ENCODE results near the gene PPP2R1B.

The PPP2R1B gene

DNA sequence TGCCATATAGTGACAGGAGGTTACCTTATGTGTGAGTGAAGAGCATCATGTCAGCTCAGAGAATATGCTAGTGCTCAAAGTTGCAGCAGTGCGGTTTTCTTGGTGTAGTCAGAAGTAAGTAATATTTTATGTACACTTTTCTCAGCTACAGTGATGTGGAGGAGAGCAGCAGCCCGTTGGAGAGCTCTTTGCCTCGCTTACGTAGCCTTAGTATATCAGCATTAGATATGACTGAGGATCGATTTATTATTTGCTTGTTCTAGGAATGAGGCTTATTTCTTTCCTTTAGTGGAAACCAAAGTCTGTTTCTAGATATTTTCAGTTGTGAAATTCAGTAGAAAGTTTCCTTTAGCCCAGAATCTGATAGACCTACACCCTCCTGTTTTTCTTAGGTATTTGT, 63.6 kb downstream of the PPP2R1B start:
- H2AFZ ChIP-seq (ENCODE audit: low read depth, low read length) = no peak overlapping the region
- H3K4me1 ChIP-seq (ENCODE audit: insufficient read depth, low read length) = no peaks in the 10 kb centered on the region
- no peaks in the 10 kb centered on the region for H3K9me3 ChIP-seq (ENCODE audit: low read length)
- no peaks in the 10 kb centered on the region for H3K27me3 ChIP-seq (ENCODE audit: insufficient read depth, low read length)
- H3K36me3 ChIP-seq (ENCODE audit: insufficient read depth, low read length) = peaks cover 52% of the 10 kb centered on the region
- no peak overlapping the region for H3K4me3 ChIP-seq (ENCODE audit: low read length)

DNA sequence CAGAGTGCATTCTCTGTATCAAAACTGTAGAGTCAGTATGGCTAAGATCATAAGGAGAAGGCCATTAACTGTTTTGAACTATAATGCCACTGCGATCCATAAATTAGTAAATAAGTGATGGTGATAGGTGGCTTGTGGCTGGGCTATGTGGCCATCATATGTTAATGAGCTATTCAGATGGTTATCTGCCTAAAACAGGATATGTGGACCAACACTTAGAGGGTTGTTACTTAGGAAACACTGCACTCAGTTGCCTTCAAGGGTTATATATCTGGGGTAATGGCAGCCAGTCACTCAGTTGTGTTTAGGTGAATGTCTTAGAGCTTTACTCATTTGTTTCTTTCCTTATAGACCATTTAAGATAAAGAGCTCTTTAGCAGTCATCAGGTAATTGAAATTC, 66.0 kb downstream of the PPP2R1B start:
- H2AFZ ChIP-seq (ENCODE audit: low read depth, low read length) = no peak overlapping the region

DNA sequence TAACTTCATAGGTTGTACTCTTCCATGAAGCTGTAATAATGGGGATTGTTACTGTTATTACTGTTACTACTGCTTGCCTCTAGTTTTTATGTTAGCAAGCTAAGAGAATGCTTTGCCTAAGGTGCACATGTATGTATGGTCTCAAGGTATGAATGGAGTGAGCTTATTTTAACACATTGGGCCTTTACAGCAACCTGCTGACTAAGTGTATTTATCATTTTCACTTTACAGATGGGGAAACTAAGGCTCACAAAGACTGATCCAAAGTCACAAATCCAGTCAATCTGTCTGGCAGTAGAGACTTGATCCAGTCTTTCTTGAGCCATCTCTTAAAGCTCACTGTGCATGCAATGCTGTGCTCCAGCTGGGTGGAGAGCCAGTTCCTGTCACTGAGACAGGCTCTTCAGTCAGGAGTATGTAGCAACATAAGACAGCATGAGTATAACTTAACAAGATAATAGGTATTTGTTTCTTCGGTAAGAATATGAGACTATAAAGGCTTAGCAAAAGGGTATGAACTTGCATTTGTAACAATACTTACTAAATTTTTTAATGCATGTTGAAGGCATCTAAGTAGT, 66.5 kb downstream of the PPP2R1B start:
- peaks cover 25% of the 10 kb centered on the region for H3K4me1 ChIP-seq (ENCODE audit: insufficient read depth, low read length)
- no peaks in the 10 kb centered on the region for H3K9me3 ChIP-seq (ENCODE audit: low read length)
- no peaks in the 10 kb centered on the region for H3K27me3 ChIP-seq (ENCODE audit: insufficient read depth, low read length)
- peaks cover 34% of the 10 kb centered on the region for H3K36me3 ChIP-seq (ENCODE audit: insufficient read depth, low read length)
- H3K4me3 ChIP-seq (ENCODE audit: low read length) = no peak overlapping the region
- H2AFZ ChIP-seq (ENCODE audit: low read depth, low read length) = no peak overlapping the region

More for the DNA sequence above, 66.0 kb downstream of the PPP2R1B start:
- Histone ChIP-seq H3K36me3 (ENCODE audit: insufficient read depth, low read length) (peaks cover 39% of the 10 kb centered on the region), H3K27me3 (ENCODE audit: insufficient read depth, low read length) (no peaks in the 10 kb centered on the region), H3K9me3 (ENCODE audit: low read length) (no peaks in the 10 kb centered on the region), H3K4me3 (ENCODE audit: low read length) (no peak overlapping the region), H3K4me1 (ENCODE audit: insufficient read depth, low read length) (peaks cover 23% of the 10 kb centered on the region)

DNA sequence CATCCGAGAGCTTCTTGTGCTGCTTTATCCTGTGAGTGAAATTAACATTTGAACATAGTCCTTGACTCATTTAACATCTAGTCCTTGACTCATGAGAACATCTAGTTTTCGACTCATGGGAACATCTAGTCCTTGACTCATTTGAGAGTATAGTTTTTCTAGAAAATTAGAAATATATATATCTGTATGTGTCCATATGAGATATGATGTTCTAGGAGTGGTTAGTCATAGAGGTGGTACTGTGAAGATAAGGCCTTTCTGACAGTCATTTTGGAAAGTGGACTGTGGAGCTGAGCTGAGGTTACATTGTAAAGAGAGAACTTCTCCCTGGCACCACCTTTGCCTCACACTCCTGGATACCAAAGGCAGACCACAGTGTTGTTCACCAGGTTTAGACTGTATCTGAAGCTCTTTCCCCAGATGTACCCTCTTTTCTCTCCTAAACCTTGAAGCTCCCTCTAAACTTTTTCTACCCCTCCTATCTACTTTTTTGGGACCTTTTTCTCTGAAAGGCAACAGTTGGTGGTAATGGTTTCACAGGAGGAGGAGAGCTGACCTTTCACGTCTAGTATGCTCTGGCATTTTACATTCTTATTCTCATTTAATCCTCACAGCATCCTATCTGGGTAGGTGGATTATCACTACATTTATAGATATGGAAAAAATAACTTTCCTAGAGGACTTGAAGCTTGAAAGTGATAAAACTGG, 67.2 kb downstream of the PPP2R1B start:
- Histone ChIP-seq H3K36me3 (ENCODE audit: insufficient read depth, low read length) (peaks cover 29% of the 10 kb centered on the region), H2AFZ (ENCODE audit: low read depth, low read length) (no peak overlapping the region), H3K27me3 (ENCODE audit: insufficient read depth, low read length) (no peaks in the 10 kb centered on the region), H3K4me3 (ENCODE audit: low read length) (no peak overlapping the region), H3K9me3 (ENCODE audit: low read length) (no peaks in the 10 kb centered on the region), H3K4me1 (ENCODE audit: insufficient read depth, low read length) (peaks cover 31% of the 10 kb centered on the region)

DNA sequence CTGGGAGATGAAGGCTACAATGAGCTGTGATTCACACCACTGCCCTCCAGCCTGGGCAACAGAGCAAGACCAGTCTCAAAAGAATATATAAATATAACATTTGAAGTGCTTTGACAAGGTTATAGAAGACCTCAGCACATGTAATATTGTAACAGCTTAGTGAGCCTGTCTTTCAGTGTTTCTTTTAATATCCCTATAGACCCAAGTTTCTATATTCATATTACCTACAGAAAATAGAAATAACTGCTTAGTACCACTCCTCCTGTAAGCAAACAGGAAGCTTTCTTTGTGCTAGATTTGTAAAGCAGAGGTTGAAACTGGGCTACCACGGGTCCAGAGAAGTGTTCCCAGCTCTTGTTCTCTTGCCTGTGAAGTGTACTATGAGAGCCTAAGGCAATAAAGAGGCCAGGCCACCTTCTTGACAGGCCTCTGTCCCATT, 68.2 kb downstream of the PPP2R1B start:
- Histone ChIP-seq H3K36me3 (ENCODE audit: insufficient read depth, low read length) (peaks cover 20% of the 10 kb centered on the region), H3K4me3 (ENCODE audit: low read length) (no peak overlapping the region), H3K27me3 (ENCODE audit: insufficient read depth, low read length) (no peaks in the 10 kb centered on the region), H3K4me1 (ENCODE audit: insufficient read depth, low read length) (peaks cover 40% of the 10 kb centered on the region), H3K9me3 (ENCODE audit: low read length) (no peaks in the 10 kb centered on the region), H2AFZ (ENCODE audit: low read depth, low read length) (no peak overlapping the region)

DNA sequence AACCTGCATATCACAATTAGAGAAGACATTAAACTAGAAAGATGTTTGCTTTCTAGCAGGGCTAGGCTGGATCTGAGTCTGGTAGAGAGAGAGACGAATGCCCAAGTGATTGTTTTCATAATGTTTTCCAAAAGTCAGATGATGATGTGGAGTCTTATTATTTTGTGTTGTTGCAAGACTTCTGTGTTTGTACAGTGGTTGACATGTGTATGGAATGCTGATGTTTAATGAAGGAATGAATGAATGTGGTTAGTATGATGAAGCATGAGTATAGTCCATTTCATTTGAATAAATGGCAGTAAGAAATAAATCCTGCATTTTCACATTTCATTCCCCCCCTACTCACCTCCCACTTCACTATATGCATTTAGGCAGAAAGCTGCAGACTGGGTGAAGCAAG, 69.6 kb downstream of the PPP2R1B start:
- no peaks in the 10 kb centered on the region for H3K27me3 ChIP-seq (ENCODE audit: insufficient read depth, low read length)
- no peak overlapping the region for H2AFZ ChIP-seq (ENCODE audit: low read depth, low read length)
- no peak overlapping the region for H3K4me3 ChIP-seq (ENCODE audit: low read length)
- H3K36me3 ChIP-seq (ENCODE audit: insufficient read depth, low read length) = peaks cover 9% of the 10 kb centered on the region
- peaks cover 40% of the 10 kb centered on the region for H3K4me1 ChIP-seq (ENCODE audit: insufficient read depth, low read length)
- no peaks in the 10 kb centered on the region for H3K9me3 ChIP-seq (ENCODE audit: low read length)

DNA sequence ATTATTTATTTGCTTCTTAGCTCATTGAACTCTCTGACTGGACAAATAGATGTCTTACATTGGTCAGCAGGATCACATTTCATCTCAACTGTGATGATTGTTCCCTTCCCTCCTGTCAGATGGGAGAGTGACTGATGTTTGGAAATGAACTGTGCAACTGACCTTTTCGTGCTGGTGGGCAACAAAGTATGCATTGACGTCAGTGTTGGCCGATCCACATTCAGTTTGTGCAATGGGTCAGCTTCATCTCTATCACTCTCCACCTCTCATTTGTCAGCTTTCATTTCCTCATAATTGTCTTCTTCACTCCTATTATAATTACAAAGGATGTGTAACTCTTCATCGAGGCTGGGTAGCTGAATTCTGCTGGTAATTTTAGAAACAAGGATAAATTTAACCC, 71.3 kb downstream of the PPP2R1B start:
- H3K9me3 ChIP-seq (ENCODE audit: low read length) = no peaks in the 10 kb centered on the region
- H2AFZ ChIP-seq (ENCODE audit: low read depth, low read length) = no peak overlapping the region
- H3K4me1 ChIP-seq (ENCODE audit: insufficient read depth, low read length) = peaks cover 40% of the 10 kb centered on the region
- H3K27me3 ChIP-seq (ENCODE audit: insufficient read depth, low read length) = no peaks in the 10 kb centered on the region
- H3K36me3 ChIP-seq (ENCODE audit: insufficient read depth, low read length) = peaks cover 4% of the 10 kb centered on the region
- no peak overlapping the region for H3K4me3 ChIP-seq (ENCODE audit: low read length)

DNA sequence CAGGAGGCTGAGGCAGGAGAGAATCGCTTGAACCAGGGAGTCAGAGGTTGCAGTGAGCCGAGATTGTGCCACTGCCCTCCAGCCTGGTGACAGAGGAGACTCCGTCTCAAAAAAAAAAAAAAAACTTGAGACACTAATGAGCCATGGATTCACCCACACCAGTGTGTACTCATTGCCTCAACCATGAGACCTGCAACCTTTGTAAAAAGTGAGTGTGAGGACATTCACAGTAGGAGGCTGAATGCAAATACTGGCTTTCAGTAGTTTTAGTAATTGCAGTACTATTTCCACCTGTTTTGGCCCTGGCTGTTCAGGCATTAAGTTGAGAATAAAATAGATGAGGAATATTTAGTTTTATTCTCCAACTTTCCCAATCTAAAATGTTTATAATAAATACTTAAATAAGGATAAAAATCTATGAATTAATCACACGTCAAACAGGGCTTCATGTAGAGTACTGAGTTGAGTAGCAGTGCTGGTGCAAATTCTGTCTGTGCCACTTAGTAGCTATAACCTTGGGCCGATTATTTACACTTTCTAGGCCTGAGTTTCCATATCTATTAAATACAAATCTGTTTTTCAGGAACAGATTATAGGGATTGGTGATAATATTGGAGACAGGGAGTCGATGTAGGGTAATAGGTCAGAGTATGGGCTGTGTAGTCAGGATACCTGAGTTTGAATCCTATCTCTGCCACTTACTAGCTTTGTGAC, 72.8 kb downstream of the PPP2R1B start:
- Histone ChIP-seq H2AFZ (ENCODE audit: low read depth, low read length) (no peak overlapping the region), H3K36me3 (ENCODE audit: insufficient read depth, low read length) (peaks cover 17% of the 10 kb centered on the region), H3K9me3 (ENCODE audit: low read length) (no peaks in the 10 kb centered on the region), H3K4me3 (ENCODE audit: low read length) (no peak overlapping the region), H3K4me1 (ENCODE audit: insufficient read depth, low read length) (peaks cover 40% of the 10 kb centered on the region), H3K27me3 (ENCODE audit: insufficient read depth, low read length) (no peaks in the 10 kb centered on the region)

DNA sequence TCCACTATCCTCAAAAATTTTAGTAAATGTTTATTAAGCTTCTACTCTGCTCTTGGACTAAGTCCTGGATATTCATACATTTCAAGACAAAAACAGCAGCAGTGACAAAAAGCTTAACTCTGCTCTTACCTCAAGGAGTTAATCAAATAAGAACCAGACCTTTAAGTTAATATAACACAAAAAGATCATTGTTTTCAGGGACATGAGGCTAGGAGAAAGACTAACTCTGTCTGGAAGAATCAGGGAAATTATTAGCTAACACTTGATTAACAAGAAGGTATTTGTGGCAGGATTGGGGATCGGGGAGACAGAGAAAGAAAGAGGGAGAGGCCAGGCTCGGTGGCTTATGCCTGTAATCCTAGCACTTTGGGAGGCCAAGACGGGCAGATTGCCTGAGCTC, 74.4 kb downstream of the PPP2R1B start:
- Histone ChIP-seq H3K4me1 (ENCODE audit: insufficient read depth, low read length) (peaks cover 33% of the 10 kb centered on the region), H3K27me3 (ENCODE audit: insufficient read depth, low read length) (no peaks in the 10 kb centered on the region), H2AFZ (ENCODE audit: low read depth, low read length) (no peak overlapping the region), H3K9me3 (ENCODE audit: low read length) (no peaks in the 10 kb centered on the region), H3K4me3 (ENCODE audit: low read length) (no peak overlapping the region), H3K36me3 (ENCODE audit: insufficient read depth, low read length) (peaks cover 22% of the 10 kb centered on the region)

DNA sequence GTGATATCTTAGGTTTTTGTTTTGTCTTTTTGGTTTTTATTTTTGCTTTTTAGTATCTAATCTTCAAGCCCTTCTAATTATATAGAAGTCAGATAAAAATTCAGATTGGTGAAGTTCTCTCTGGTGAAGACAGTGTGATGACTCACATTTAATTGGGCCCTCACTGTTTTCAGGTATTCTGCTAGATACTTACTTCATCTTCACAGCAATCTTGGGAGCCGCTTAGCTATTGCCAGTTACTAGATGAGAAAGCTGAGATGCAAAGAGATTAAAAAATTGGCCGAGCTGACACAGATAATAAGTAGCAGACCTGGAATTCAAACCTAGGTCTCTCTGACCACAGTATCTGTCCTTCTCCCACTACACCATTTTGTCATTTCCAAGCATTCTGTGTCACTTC, 75.0 kb downstream of the PPP2R1B start:
- H3K9me3 ChIP-seq (ENCODE audit: low read length) = no peaks in the 10 kb centered on the region
- H3K4me1 ChIP-seq (ENCODE audit: insufficient read depth, low read length) = peaks cover 27% of the 10 kb centered on the region
- no peak overlapping the region for H3K4me3 ChIP-seq (ENCODE audit: low read length)
- H3K27me3 ChIP-seq (ENCODE audit: insufficient read depth, low read length) = no peaks in the 10 kb centered on the region
- H2AFZ ChIP-seq (ENCODE audit: low read depth, low read length) = no peak overlapping the region
- peaks cover 22% of the 10 kb centered on the region for H3K36me3 ChIP-seq (ENCODE audit: insufficient read depth, low read length)

DNA sequence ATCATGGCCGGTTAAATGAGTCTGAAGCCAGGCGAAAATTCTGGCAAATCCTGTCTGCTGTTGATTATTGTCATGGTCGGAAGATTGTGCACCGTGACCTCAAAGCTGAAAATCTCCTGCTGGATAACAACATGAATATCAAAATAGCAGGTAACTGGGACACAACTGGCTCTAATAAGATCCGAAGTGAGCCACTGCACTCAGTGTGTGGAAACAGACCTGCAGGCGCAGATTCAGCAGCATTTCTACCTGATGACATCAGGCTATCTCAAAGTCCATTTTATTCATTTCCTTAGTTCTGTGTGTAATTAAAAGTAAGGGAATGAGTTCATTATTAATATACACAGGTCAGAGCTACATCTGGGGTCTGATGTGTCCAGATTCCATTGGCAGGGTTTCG, 78.2 kb downstream of the PPP2R1B start:
- peaks cover 22% of the 10 kb centered on the region for H3K36me3 ChIP-seq (ENCODE audit: insufficient read depth, low read length)

DNA sequence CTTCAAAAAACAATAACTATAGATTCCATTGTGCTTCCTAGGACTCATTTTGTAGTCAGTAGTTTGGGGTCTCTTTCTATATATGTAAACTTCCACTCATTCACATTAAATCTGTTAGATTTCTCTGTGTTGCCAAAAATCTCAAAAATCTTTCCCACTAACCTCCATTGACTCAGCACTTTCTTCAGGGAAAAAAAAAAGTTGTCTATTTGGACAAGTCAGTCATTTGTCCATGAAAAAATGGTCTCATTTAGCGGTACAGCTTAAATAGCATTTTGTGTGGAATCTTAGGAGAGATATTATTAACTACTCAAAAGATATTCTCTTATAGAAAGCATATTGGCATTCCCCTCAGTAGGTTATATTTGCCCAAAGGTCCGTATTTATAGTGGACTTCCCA, 81.9 kb downstream of the PPP2R1B start:
- Histone ChIP-seq H3K4me3 (ENCODE audit: low read length) (no peak overlapping the region), H3K27me3 (ENCODE audit: insufficient read depth, low read length) (no peaks in the 10 kb centered on the region), H3K4me1 (ENCODE audit: insufficient read depth, low read length) (no peaks in the 10 kb centered on the region), H3K9me3 (ENCODE audit: low read length) (no peaks in the 10 kb centered on the region), H3K36me3 (ENCODE audit: insufficient read depth, low read length) (peaks cover 14% of the 10 kb centered on the region), H2AFZ (ENCODE audit: low read depth, low read length) (no peak overlapping the region)

More for the DNA sequence above, 78.2 kb downstream of the PPP2R1B start:
- H3K9me3 ChIP-seq (ENCODE audit: low read length) = no peaks in the 10 kb centered on the region
- no peaks in the 10 kb centered on the region for H3K4me1 ChIP-seq (ENCODE audit: insufficient read depth, low read length)
- no peaks in the 10 kb centered on the region for H3K27me3 ChIP-seq (ENCODE audit: insufficient read depth, low read length)
- H3K4me3 ChIP-seq (ENCODE audit: low read length) = no peak overlapping the region
- no peak overlapping the region for H2AFZ ChIP-seq (ENCODE audit: low read depth, low read length)

DNA sequence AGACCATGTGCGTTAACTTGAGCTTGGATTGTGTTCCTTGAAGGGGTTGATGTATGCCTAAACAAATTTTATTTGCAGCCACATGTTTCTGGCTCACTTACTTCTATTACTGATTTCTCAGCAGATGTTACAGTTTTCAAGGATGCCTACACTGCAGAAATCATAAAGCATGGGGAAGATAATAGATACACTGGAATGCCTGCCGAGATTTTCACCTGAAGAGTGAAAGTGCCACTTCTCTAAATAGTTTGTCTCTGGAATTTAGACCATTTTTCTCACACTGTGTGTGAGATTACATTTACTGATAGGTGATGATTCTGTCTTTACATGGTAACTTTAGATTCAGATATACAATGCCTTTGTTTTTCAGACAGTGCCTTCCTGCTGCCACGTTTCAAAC, 82.4 kb downstream of the PPP2R1B start:
- no peaks in the 10 kb centered on the region for H3K9me3 ChIP-seq (ENCODE audit: low read length)
- no peak overlapping the region for H3K4me3 ChIP-seq (ENCODE audit: low read length)

More for the DNA sequence above, 82.4 kb downstream of the PPP2R1B start:
- H3K36me3 ChIP-seq (ENCODE audit: insufficient read depth, low read length) = peaks cover 9% of the 10 kb centered on the region
- no peak overlapping the region for H2AFZ ChIP-seq (ENCODE audit: low read depth, low read length)
- H3K27me3 ChIP-seq (ENCODE audit: insufficient read depth, low read length) = no peaks in the 10 kb centered on the region
- no peaks in the 10 kb centered on the region for H3K4me1 ChIP-seq (ENCODE audit: insufficient read depth, low read length)

All from neuron (in vitro differentiated cells).